ENCODE measurements around the gene PRKCD. TPM values are rescaled to one million over a fixed set of nuclear protein-coding genes. Genes with fewer than 3 reads are reported as not detected.

The PRKCD gene
- total and polyA plus RNA-seq, 2 donors (not counting 1 experiment from before 2014, with no cell fraction given), result 46.7 to 68.8 TPM

- Mint-ChIP-seq H3K4me3 (no peak overlapping the region), H3K4me1 (peaks cover 5% of the 10 kb centered on the region), H3K27ac (no peak overlapping the region), H3K9me3 (ENCODE audit: insufficient read depth) (no peaks in the 10 kb centered on the region), H3K27me3 (no peaks in the 10 kb centered on the region)
- peaks cover 0 to 55% of the 10 kb centered on the region in 2 experiments for H3K36me3 ChIP-seq (replicated peaks in 1 of 2; ENCODE audit: control extremely low read depth in 1 of 2, control insufficient read depth in 1 of 2, extremely low read depth in 1 of 2, insufficient read depth in 2 of 2, low read length in 1 of 2)
- H3K27me3 ChIP-seq (replicated peaks in 1 of 4; ENCODE audit: control extremely low read depth in 1 of 4, control insufficient read depth in 3 of 4, insufficient read depth in 4 of 4, low read length in 3 of 4), result no peaks in the 10 kb centered on the region
- no peak overlapping the region for H3K4me3 ChIP-seq (ENCODE audit: control extremely low read depth in 1 of 5, extremely low read depth in 1 of 5, insufficient read depth in 1 of 5, low read depth in 2 of 5, low read length in 4 of 5)
- no peak for DNase-seq
- POLR2A ChIA-PET, result no interaction called here
- ATAC-seq (ENCODE audit: low read depth), result no peak
- H2AFZ ChIP-seq (ENCODE audit: insufficient read depth, low read depth, low read length, poor library complexity, severe bottlenecking), result no peak overlapping the region
- 100% methylated on average over 2 of the region's 5 CpGs for WGBS (ENCODE audit: insufficient coverage)
- no peak for TF ChIP-seq EZH2 (IDR thresholded peaks at IDR 0.05; ENCODE audit: borderline replicate concordance, insufficient read depth, low read depth, low read length, poor library complexity, severe bottlenecking)
- TF ChIP-seq, protein P1, sequence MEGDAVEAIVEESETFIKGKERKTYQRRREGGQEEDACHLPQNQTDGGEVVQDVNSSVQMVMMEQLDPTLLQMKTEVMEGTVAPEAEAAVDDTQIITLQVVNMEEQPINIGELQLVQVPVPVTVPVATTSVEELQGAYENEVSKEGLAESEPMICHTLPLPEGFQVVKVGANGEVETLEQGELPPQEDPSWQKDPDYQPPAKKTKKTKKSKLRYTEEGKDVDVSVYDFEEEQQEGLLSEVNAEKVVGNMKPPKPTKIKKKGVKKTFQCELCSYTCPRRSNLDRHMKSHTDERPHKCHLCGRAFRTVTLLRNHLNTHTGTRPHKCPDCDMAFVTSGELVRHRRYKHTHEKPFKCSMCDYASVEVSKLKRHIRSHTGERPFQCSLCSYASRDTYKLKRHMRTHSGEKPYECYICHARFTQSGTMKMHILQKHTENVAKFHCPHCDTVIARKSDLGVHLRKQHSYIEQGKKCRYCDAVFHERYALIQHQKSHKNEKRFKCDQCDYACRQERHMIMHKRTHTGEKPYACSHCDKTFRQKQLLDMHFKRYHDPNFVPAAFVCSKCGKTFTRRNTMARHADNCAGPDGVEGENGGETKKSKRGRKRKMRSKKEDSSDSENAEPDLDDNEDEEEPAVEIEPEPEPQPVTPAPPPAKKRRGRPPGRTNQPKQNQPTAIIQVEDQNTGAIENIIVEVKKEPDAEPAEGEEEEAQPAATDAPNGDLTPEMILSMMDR (IDR thresholded peaks at IDR 0.05), result no peak
- H3K79me2 ChIP-seq (ENCODE audit: control insufficient read depth, insufficient read depth, low read length), result no peaks in the 10 kb centered on the region
- CTCF ChIA-PET, result interaction anchor here (1.4 kb wide), 1 partner anchor 28 kb away, joined by 6 read pairs; no protein-coding TSS in a partner anchor
- H3K4me2 ChIP-seq (replicated peaks; ENCODE audit: low read depth, low read length, poor library complexity, severe bottlenecking), result no peak overlapping the region
- H3K9ac ChIP-seq (ENCODE audit: low read length), result no peak overlapping the region
- no peak overlapping the region for H3K27ac ChIP-seq (ENCODE audit: low read length in 2 of 2)
- H3K9me3 ChIP-seq (ENCODE audit: control extremely low read depth in 1 of 3, control insufficient read depth in 2 of 3, insufficient read depth in 1 of 3, low read length in 2 of 3), result peaks cover 0 to 5% (median 0%) of the 10 kb centered on the region in 3 donors
- H3K4me1 ChIP-seq (ENCODE audit: control insufficient read depth in 2 of 2, insufficient read depth in 2 of 2, low read length in 2 of 2), result no peaks in the 10 kb centered on the region
- no peaks in the 10 kb centered on the region for H4K20me1 ChIP-seq (ENCODE audit: control insufficient read depth, insufficient read depth, low read length, poor library complexity, severe bottlenecking)
- intact Hi-C loops (cut with micrococcal nuclease), result no loop called here
These were observed 63.0 kb downstream of the PRKCD start for GRCh38 chr3:53224026-53224425.

GRCh38 chr3:53224536-53224935, 63.5 kb downstream of the PRKCD start:
- H3K27ac ChIP-seq (ENCODE audit: low read length in 2 of 2), result no peak overlapping the region
- H3K36me3 ChIP-seq (replicated peaks in 1 of 2; ENCODE audit: control extremely low read depth in 1 of 2, control insufficient read depth in 1 of 2, extremely low read depth in 1 of 2, insufficient read depth in 2 of 2, low read length in 1 of 2), result peaks cover 0 to 60% of the 10 kb centered on the region in 2 experiments
- no peak overlapping the region for H3K9ac ChIP-seq (ENCODE audit: low read length)
- no peaks in the 10 kb centered on the region for H3K79me2 ChIP-seq (ENCODE audit: control insufficient read depth, insufficient read depth, low read length)
- ChIA-PET POLR2A (no interaction called here), CTCF (interaction anchor here (1.4 kb wide), 1 partner anchor 28 kb away, joined by 6 read pairs; no protein-coding TSS in a partner anchor)
- intact Hi-C loops (cut with micrococcal nuclease), result no loop called here
- H3K4me3 Mint-ChIP-seq, result no peak overlapping the region
- no peaks in the 10 kb centered on the region for H3K27me3 ChIP-seq (replicated peaks in 1 of 4; ENCODE audit: control extremely low read depth in 1 of 4, control insufficient read depth in 3 of 4, insufficient read depth in 4 of 4, low read length in 3 of 4)
- H3K4me1 ChIP-seq (ENCODE audit: control insufficient read depth in 2 of 2, insufficient read depth in 2 of 2, low read length in 2 of 2), result no peaks in the 10 kb centered on the region
- H3K9me3 ChIP-seq (ENCODE audit: control extremely low read depth in 1 of 3, control insufficient read depth in 2 of 3, insufficient read depth in 1 of 3, low read length in 2 of 3), result peaks cover 0 to 5% (median 0%) of the 10 kb centered on the region in 3 donors
- H4K20me1 ChIP-seq (ENCODE audit: control insufficient read depth, insufficient read depth, low read length, poor library complexity, severe bottlenecking), result no peaks in the 10 kb centered on the region
- no peak overlapping the region for H3K27ac Mint-ChIP-seq
- ATAC-seq (ENCODE audit: low read depth), result no peak
- DNase-seq, result no peak
- H2AFZ ChIP-seq (ENCODE audit: insufficient read depth, low read depth, low read length, poor library complexity, severe bottlenecking), result no peak overlapping the region
- H3K27me3 Mint-ChIP-seq, result no peaks in the 10 kb centered on the region
- no peak for TF ChIP-seq EZH2 (IDR thresholded peaks at IDR 0.05; ENCODE audit: borderline replicate concordance, insufficient read depth, low read depth, low read length, poor library complexity, severe bottlenecking)
- TF ChIP-seq, protein P1 (IDR thresholded peaks at IDR 0.05), result no peak
- no peak overlapping the region for H3K4me2 ChIP-seq (replicated peaks; ENCODE audit: low read depth, low read length, poor library complexity, severe bottlenecking)
- H3K4me3 ChIP-seq (ENCODE audit: control extremely low read depth in 1 of 5, extremely low read depth in 1 of 5, insufficient read depth in 1 of 5, low read depth in 2 of 5, low read length in 4 of 5), result no peak overlapping the region
- H3K4me1 Mint-ChIP-seq, result peaks cover 5% of the 10 kb centered on the region
- WGBS (ENCODE audit: insufficient coverage), result 93% methylated on average over 5 of the region's 5 CpGs
- no peaks in the 10 kb centered on the region for H3K9me3 Mint-ChIP-seq (ENCODE audit: insufficient read depth)
